Retinal pigment epithelial cell (primary cell): ENCODE results near the gene SMURF1.
"Not testable (repeated sequence)": the region's sequence is repeated elsewhere in the genome, so short reads cannot be mapped to it uniquely, and the experiment has no call there.

Experiments used
- DNase-seq: peaks from one replicate; pipeline ENCODE4 v3.0.0-alpha.2; 2010; ENCODE audit warnings: low read depth
- H3K4me3 ChIP-seq: 2 replicates; pipeline ENCODE4 v1.5.1; 2011; ENCODE audit warnings: mild to moderate bottlenecking, low read length, control low read depth, moderate library complexity
- TF ChIP-seq, protein P1 (sequence below): conservative IDR thresholded peaks from 2 replicates; pipeline ENCODE4 v1.5.1; 2011; ENCODE audit warnings: low read depth, low read length, control low read depth, inconsistent platforms

SMURF1 gene

DNA sequence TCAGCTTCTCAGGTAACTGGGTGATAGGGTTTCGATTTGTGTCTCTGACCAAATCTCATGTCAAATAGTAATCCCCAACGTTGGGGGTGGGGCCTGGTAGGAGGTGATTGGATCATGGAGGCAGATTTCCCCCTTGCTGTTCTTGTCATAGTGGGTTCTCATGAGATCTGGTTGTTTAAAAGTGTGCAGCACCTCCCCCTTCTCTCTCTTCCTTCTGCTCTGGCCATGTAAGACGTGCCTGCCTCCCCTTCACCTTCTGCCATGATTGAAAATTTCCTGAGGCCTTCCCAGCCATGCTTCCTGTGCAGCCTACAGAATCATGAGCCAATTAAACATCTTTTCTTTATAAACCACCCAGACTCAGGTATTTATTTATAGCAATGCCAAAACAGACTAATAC is 21.9 kb upstream of the SMURF1 start:
- no peak overlapping the region for H3K4me3 ChIP-seq
- no peak for DNase-seq
- TF ChIP-seq, protein P1, sequence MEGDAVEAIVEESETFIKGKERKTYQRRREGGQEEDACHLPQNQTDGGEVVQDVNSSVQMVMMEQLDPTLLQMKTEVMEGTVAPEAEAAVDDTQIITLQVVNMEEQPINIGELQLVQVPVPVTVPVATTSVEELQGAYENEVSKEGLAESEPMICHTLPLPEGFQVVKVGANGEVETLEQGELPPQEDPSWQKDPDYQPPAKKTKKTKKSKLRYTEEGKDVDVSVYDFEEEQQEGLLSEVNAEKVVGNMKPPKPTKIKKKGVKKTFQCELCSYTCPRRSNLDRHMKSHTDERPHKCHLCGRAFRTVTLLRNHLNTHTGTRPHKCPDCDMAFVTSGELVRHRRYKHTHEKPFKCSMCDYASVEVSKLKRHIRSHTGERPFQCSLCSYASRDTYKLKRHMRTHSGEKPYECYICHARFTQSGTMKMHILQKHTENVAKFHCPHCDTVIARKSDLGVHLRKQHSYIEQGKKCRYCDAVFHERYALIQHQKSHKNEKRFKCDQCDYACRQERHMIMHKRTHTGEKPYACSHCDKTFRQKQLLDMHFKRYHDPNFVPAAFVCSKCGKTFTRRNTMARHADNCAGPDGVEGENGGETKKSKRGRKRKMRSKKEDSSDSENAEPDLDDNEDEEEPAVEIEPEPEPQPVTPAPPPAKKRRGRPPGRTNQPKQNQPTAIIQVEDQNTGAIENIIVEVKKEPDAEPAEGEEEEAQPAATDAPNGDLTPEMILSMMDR: no peak

DNA sequence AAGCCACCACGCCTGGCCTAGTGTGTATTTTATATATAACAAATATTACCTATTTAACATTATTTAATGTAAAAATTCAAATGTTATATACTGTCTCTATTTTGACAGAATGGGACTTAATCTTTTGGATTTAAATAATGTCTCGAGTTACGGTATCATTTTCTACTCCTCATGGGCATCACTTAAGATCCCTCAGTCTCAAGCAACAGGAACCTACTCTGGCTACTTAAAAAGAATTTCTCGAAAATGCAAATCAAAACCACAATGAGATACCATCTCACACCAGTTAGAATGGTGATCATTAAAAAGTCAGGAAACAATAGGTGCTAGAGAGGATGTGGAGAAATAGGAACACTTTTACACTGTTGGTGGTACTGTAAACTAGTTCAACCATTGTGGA is 19.8 kb upstream of the SMURF1 start:
- not testable (repeated sequence) for DNase-seq, H3K4me3 ChIP-seq

DNA sequence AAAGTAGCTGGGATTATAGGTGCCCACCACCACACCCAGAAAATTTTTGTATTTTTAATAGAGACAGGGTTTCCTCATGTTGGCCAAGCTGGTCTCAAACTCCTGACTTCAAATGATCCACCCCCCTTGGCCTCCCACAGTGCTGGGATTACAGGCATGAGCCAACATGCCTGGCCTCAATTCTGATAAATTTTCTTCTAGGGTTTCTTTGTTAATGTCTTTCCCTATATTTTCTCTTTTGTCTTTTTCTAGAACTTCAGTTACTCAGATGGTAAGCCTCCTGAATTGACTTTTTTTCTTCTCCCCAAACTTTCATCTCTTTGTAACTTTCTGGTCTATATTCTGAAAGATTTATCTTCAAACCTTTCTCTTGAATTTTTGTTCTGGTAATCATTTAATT is 12.7 kb upstream of the SMURF1 start:
- TF ChIP-seq, protein P1: no peak
- no peak for DNase-seq
- H3K4me3 ChIP-seq: no peak overlapping the region

DNA sequence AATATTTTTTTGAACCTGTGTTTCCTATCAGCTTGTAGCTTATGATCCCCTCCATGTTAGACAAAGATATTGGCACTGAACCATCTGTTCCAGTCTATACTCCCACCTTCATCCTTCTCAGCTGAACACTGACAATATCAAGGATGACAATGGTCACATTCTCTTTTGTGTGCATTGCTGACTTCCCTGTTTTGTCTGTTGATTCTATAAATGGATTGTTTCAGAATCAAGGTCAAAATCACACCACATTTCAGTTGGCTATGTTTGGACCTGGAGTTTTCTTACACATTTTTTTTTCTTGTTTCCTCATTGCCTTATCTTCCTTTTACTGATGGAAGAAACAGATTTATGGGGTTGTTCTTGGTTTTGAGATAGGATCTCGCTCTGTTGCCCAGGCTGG is 11.3 kb upstream of the SMURF1 start:
- no peak overlapping the region for H3K4me3 ChIP-seq
- no peak for DNase-seq
- TF ChIP-seq, protein P1: no peak

DNA sequence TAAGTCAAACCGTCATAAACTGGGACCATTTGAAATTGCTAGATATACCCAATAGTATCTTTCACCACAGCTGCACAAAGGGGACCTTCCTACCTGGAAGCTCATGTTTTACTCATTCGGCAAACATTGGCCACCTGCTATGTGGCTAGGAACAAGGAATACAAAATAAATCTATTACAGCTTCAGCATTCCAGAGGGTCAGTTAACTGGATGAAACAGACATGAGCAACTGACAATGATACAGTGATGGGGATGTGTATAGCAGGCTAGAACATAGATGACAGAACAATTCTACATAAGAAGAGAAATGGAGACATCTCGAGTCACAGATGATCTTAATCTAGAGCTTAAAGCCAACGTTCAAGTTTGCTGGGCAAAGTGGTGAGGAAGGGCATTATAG is 3.1 kb upstream of the SMURF1 start:
- TF ChIP-seq, protein P1: no peak
- no peak for DNase-seq
- no peak overlapping the region for H3K4me3 ChIP-seq

DNA sequence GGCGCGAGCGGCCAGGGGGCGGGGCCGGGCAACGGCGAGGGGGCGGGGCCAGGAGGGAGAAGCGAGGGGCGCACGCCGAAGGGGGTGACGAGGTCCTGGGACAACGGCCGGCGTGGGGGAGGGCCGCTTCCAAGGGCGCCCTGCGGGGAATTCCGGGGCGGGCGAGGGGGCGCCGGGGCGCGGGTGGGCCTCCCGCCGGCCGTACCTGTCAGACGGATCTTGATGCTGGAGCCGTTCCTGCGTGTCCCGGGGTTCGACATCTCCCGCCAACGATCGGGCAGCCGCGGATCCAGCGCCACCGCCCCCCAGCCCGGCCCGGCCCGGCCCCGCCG is 421 bp downstream of the SMURF1 start:
- no peak for DNase-seq
- TF ChIP-seq, protein P1: no peak
- H3K4me3 ChIP-seq: peak overlapping the region; percentile 48

DNA sequence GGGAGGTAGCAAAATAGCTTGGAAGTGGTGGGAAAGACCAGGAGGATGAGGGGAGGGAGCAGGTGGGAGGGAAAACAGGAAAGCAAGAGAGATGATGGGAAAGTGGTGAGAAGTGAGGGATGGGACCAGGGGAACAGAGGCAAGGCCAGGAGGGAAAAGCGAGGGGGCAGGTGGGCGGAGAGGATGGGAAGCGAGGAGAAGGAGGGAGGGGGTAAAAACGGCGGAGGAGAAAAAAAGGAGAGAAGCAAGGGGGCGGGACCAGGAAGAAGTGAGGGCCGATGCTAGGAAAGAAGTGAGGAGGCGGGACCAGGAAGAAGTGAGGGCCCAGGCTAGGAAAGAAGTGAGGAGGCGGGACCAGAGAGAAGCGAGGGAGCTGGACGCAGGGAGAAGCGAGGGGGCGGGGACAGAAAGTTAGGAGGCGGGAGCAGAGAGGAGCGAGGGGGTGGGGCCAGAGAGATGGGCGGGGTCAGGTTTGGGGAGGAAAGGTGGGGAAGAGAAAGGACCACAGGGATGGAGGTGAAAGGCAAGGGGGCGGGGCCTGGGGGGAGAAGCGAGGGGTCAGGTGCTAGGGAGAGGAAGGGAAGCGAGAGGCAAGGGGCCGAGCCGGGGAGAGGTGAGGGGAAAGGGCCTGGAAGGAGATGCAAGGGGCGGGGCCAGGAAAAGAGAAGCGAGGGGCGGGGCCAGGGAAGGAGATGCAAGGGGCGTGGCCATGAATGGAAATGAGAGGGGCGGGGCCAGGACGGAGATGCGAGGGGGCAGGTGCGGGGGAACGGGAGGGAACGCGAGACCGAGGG is 984 bp downstream of the SMURF1 start:
- peak; percentile 66 for DNase-seq
- peak overlapping the region; percentile 47 for H3K4me3 ChIP-seq
- TF ChIP-seq, protein P1: no peak
